K562 (cell line): Measurements from ENCODE around the gene PHPT1. TPM values are rescaled to one million over a fixed set of nuclear protein-coding genes. Genes with fewer than 3 reads are reported as not detected.

Experiments used
- CC2D1A ChIP-seq: fragments of 450-650 bp; IDR thresholded peaks from 2 replicates; pipeline ENCODE4 v1.6.1; 2017; ENCODE audit warnings: mild to moderate bottlenecking
- CCAR2 ChIP-seq: fragments of 200-400 bp; formaldehyde crosslinking; IDR thresholded peaks from 2 replicates; pipeline ENCODE4 v1.6.1; 2017; ENCODE audit warnings: mild to moderate bottlenecking, low read depth, low read length
- CGGBP1 ChIP-seq: fragments of 250-450 bp; sonication (Bioruptor Pico); IDR thresholded peaks from 2 replicates; pipeline ENCODE4 v1.9.0; 2021; ENCODE audit warnings: mild to moderate bottlenecking
- DACH1 ChIP-seq: fragments of 450-650 bp; IDR thresholded peaks from 2 replicates; pipeline ENCODE4 v1.6.1; 2018; ENCODE audit not compliant: partially characterized antibody
- ETV1 ChIP-seq: fragments of 450-650 bp; conservative IDR thresholded peaks from 2 replicates; pipeline ENCODE4 v1.6.1; 2016; ENCODE audit warnings: missing genetic modification characterization, control low read depth, low read depth, missing compliant biosample characterization
- HMG20A ChIP-seq: fragments of 450-650 bp; formaldehyde crosslinking; conservative IDR thresholded peaks from 2 replicates; pipeline ENCODE4 v1.4.0; 2020; ENCODE audit warnings: mild to moderate bottlenecking, mixed read lengths
- KDM2B ChIP-seq: fragments of 250-450 bp; sonication (Bioruptor Pico); IDR thresholded peaks from 2 replicates; pipeline ENCODE4 v1.8.0; 2021; ENCODE audit warnings: mild to moderate bottlenecking, moderate library complexity
- KLF1 ChIP-seq: fragments of 450-650 bp; IDR thresholded peaks from 2 replicates; pipeline ENCODE4 v1.6.1; 2016; ENCODE audit warnings: missing genetic modification characterization, missing compliant biosample characterization
- KLF13 ChIP-seq: fragments of 450-650 bp; IDR thresholded peaks from 2 replicates; pipeline ENCODE4 v1.6.1; 2016; ENCODE audit warnings: missing genetic modification characterization, low read depth, mild to moderate bottlenecking, missing compliant biosample characterization, moderate library complexity, borderline replicate concordance
- LCOR ChIP-seq: sonication (generic); formaldehyde crosslinking; IDR thresholded peaks from 2 replicates; pipeline ENCODE4 v1.8.0; 2022; ENCODE audit warnings: mild to moderate bottlenecking, missing genetic modification reagents
- NR1H2 ChIP-seq: sonication (generic); formaldehyde crosslinking; IDR thresholded peaks from 2 replicates; pipeline ENCODE4 v1.4.0; 2020; ENCODE audit warnings: mild to moderate bottlenecking, missing genetic modification reagents
- SMC3 ChIP-seq: conservative IDR thresholded peaks from 2 replicates; pipeline ENCODE4 v1.6.1; 2011; ENCODE audit warnings: low read depth, low read length, improper control_type of control experiment; ENCODE audit not compliant: insufficient read depth
- SNAPC5 ChIP-seq: fragments of 250-450 bp; sonication (Bioruptor Pico); IDR thresholded peaks from 2 replicates; pipeline ENCODE4 v1.8.0; 2021; ENCODE audit warnings: moderate library complexity, mild to moderate bottlenecking, inconsistent platforms
- TARDBP ChIP-seq: fragments of 450-650 bp; IDR thresholded peaks from 2 replicates; pipeline ENCODE4 v1.6.1; 2016
- TBL1XR1 ChIP-seq, 2 experiments: IDR thresholded peaks; 2 replicates each; pipeline ENCODE4 v1.6.1; 2012; ENCODE audit warnings: improper control_type of control experiment in 2 of 2, low read length in 2 of 2, mild to moderate bottlenecking in 1 of 2
- TCF3 ChIP-seq: sonication (generic); formaldehyde crosslinking; IDR thresholded peaks from 2 replicates; pipeline ENCODE4 v1.4.0; 2020; ENCODE audit warnings: mild to moderate bottlenecking, missing genetic modification reagents
- TEAD2 ChIP-seq: fragments of 450-650 bp; IDR thresholded peaks from 2 replicates; pipeline ENCODE4 v1.6.1; 2016; ENCODE audit warnings: missing genetic modification characterization, control low read depth, missing compliant biosample characterization
- USF2 ChIP-seq: sonication (generic); formaldehyde crosslinking; IDR thresholded peaks from 2 replicates; pipeline ENCODE4 v1.5.0; 2020; ENCODE audit warnings: missing genetic modification reagents
- ZBTB17 ChIP-seq: fragments of 450-650 bp; formaldehyde crosslinking; IDR thresholded peaks from 2 replicates; pipeline ENCODE4 v1.4.0; 2020; ENCODE audit warnings: mild to moderate bottlenecking
- ZNF224 ChIP-seq: sonication (generic); formaldehyde crosslinking; IDR thresholded peaks from 2 replicates; pipeline ENCODE4 v1.8.0; 2022; ENCODE audit warnings: mild to moderate bottlenecking, missing genetic modification reagents
- ZNF408 ChIP-seq: fragments of 250-450 bp; sonication (Bioruptor Pico); IDR thresholded peaks from 2 replicates; pipeline ENCODE4 v1.4.0; 2020; ENCODE audit warnings: low read depth, mild to moderate bottlenecking, moderate library complexity
- ZNF436 ChIP-seq: fragments of 250-450, 450-650 bp; sonication (Bioruptor Pico); formaldehyde crosslinking; IDR thresholded peaks from 2 replicates; pipeline ENCODE4 v1.7.0; 2020; ENCODE audit warnings: mild to moderate bottlenecking
- ZNF785 ChIP-seq: fragments of 250-450 bp; sonication (Bioruptor Pico); IDR thresholded peaks from 2 replicates; pipeline ENCODE4 v1.4.0; 2020; ENCODE audit warnings: mild to moderate bottlenecking
- polyA plus RNA-seq, 8 experiments: library from polyadenylated mRNA; depleted of rRNA in 4 of 8; stranded (reverse) in 5 of 8; unstranded in 3 of 8; fragments of >200 nt; fragmentation: Nextera tagmentation in 2 of 8; fragmentation: Illumina TruSeq in 1 of 8; extraction: Ambion mirVana in 2 of 8; extraction: Trizol in 1 of 8; gene quantifications; 2 replicates each; pipeline versions ENCODE4 v1.2.1 to v1.2.3, GENCODE V29; 2011 to 2014; ENCODE audit warnings: inconsistent platforms in 1 of 8, missing spikeins in 1 of 8
- total RNA-seq, 7 experiments: library from RNA; depleted of rRNA in 6 of 7; stranded (reverse); fragments of >200 nt in 6 of 7; fragmentation: Illumina TruSeq in 2 of 7; extraction: Trizol in 2 of 7; gene quantifications; 2 replicates each; pipeline versions ENCODE4 v1.2.1 to v1.2.3, GENCODE V29; 2011 to 2021; ENCODE audit warnings: low replicate concordance in 1 of 7
- TF ChIP-seq, protein P1 (sequence below), 2 experiments: fragments of 450-650 bp; conservative IDR thresholded peaks; 2 replicates each; pipeline ENCODE4 v1.6.1; 2017; ENCODE audit warnings: mild to moderate bottlenecking in 2 of 2, moderate library complexity in 2 of 2
- TF ChIP-seq, protein P2 (sequence below): fragments of 150-350 bp; conservative IDR thresholded peaks from 2 replicates; pipeline ENCODE4 v1.6.1; 2014; ENCODE audit warnings: low read length

Gene PHPT1
- total and polyA plus RNA-seq, 9 of the 15 experiments (the other 6 are each of a cell fraction or from before 2014, with no cell fraction given), result 20.9 to 166 (median 129) TPM

DNA sequence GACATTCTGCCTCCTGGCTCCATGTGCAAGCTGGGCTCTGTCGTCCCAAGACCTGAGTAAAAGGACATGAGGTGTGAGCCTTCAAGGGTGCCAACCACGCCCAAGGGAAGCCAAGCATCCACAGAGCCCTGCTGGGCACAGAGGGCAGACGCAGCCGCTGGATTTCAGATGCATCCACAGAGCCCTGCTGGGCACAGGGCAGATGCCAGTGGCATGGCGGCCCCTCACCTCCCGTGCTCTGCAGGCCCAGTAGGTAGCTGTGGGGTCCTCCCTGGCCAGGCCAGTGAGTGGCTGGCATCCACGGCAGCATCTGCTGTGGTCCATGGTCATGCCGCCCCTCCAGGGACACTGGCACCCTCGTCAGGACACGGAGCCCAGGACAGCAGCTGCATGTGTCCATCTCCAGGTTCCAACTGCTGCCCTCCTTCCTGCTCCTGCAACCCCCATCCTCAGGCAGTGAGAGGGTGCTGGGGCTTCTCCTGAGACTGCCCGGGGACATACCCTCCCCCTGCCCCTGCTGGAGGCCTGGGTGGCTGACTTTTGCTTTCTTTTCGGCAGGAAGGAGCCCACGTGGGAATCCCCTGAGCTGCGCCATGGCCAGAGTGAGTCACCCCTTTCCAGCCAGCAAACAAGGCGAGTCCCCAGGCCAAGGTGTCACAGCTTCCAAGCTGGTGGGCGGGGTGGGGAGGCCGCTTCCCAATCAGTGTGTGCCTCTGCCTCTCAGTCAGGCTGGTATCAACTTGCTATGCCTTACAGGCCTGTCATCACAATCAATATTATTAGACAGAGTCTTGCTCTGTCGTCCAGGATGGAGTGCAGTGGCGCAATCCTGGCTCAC lies 33.1 kb downstream of the PHPT1 start (continued):
- no peak for TF ChIP-seq CGGBP1 (CRISPR knock-in tag)
- no peak for TF ChIP-seq SNAPC5 (CRISPR knock-in tag)
- TF ChIP-seq ETV1 (tag), result no peak
- TF ChIP-seq TCF3 (CRISPR knock-in tag), result no peak
- TF ChIP-seq CCAR2, result no peak
- no peak for TF ChIP-seq ZNF436 (CRISPR knock-in tag)
- TF ChIP-seq KDM2B (CRISPR knock-in tag), result no peak
- no peak for TF ChIP-seq KLF1 (tag)
- no peak for TF ChIP-seq TBL1XR1 (IDR thresholded peaks at IDR 0.05; ENCODE audit: low read length in 2 of 2)
- no peak for TF ChIP-seq USF2
- no peak for TF ChIP-seq ZNF408 (CRISPR knock-in tag)
- TF ChIP-seq KLF13 (tag), result no peak
- no peak for TF ChIP-seq LCOR
- no peak for TF ChIP-seq CC2D1A
- no peak for TF ChIP-seq HMG20A (CRISPR knock-in tag)
- no peak for TF ChIP-seq TEAD2
- TF ChIP-seq, protein P1, sequence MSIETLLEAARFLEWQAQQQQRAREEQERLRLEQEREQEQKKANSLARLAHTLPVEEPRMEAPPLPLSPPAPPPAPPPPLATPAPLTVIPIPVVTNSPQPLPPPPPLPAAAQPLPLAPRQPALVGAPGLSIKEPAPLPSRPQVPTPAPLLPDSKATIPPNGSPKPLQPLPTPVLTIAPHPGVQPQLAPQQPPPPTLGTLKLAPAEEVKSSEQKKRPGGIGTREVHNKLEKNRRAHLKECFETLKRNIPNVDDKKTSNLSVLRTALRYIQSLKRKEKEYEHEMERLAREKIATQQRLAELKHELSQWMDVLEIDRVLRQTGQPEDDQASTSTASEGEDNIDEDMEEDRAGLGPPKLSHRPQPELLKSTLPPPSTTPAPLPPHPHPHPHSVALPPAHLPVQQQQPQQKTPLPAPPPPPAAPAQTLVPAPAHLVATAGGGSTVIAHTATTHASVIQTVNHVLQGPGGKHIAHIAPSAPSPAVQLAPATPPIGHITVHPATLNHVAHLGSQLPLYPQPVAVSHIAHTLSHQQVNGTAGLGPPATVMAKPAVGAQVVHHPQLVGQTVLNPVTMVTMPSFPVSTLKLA (conservative IDR thresholded peaks at IDR 0.05), result peak; percentile 92 to 95
- TF ChIP-seq NR1H2 (CRISPR knock-in tag), result no peak
- no peak for TF ChIP-seq ZNF785 (CRISPR knock-in tag)
- no peak for TF ChIP-seq ZNF224
- TF ChIP-seq ZBTB17, result peak; percentile 96
- TF ChIP-seq TARDBP, result no peak
- TF ChIP-seq, protein P2, sequence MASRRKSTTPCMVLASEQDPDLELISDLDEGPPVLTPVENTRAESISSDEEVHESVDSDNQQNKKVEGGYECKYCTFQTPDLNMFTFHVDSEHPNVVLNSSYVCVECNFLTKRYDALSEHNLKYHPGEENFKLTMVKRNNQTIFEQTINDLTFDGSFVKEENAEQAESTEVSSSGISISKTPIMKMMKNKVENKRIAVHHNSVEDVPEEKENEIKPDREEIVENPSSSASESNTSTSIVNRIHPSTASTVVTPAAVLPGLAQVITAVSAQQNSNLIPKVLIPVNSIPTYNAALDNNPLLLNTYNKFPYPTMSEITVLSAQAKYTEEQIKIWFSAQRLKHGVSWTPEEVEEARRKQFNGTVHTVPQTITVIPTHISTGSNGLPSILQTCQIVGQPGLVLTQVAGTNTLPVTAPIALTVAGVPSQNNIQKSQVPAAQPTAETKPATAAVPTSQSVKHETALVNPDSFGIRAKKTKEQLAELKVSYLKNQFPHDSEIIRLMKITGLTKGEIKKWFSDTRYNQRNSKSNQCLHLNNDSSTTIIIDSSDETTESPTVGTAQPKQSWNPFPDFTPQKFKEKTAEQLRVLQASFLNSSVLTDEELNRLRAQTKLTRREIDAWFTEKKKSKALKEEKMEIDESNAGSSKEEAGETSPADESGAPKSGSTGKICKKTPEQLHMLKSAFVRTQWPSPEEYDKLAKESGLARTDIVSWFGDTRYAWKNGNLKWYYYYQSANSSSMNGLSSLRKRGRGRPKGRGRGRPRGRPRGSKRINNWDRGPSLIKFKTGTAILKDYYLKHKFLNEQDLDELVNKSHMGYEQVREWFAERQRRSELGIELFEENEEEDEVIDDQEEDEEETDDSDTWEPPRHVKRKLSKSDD, result no peak
- no peak for TF ChIP-seq SMC3
- no peak for TF ChIP-seq DACH1
